Mesenchymal stem cell (in vitro differentiated cells and primary cell): Measurements from ENCODE around the gene TEX38. TPM values are rescaled to one million over a fixed set of nuclear protein-coding genes. Genes with fewer than 3 reads are reported as not detected.

Source experiments
- DNase-seq: peaks from one replicate; pipeline ENCODE4 v3.0.0-alpha.2; 2013
- H2AFZ ChIP-seq: one replicate; pipeline ENCODE4 v1.6.1; 2013; ENCODE audit warnings: low read depth, mild to moderate bottlenecking, control low read depth, inconsistent platforms, low read length, moderate library complexity
- H2AK5ac ChIP-seq: 2 replicates; pipeline ENCODE4 v1.6.1; 2013; ENCODE audit warnings: low read length, moderate library complexity, mild to moderate bottlenecking, inconsistent platforms; ENCODE audit not compliant: severe bottlenecking
- H2BK120ac ChIP-seq: one replicate; pipeline ENCODE4 v1.6.1; 2013; ENCODE audit warnings: low read depth, mild to moderate bottlenecking, inconsistent platforms, low read length, moderate library complexity
- H2BK12ac ChIP-seq, 2 experiments: one replicate each; pipeline ENCODE4 v1.6.1; 2013; ENCODE audit warnings: inconsistent platforms in 2 of 2, low read length in 2 of 2, mild to moderate bottlenecking in 2 of 2, moderate library complexity in 2 of 2, control low read depth in 1 of 2
- H2BK15ac ChIP-seq: one replicate; pipeline ENCODE4 v1.6.1; 2013; ENCODE audit warnings: mild to moderate bottlenecking, low read depth, inconsistent platforms; ENCODE audit not compliant: poor library complexity, severe bottlenecking
- H2BK5ac ChIP-seq: 2 replicates; pipeline ENCODE4 v1.6.1; 2013; ENCODE audit warnings: low read depth, mild to moderate bottlenecking, low read length, control low read depth, inconsistent platforms; ENCODE audit not compliant: poor library complexity, severe bottlenecking
- H3K14ac ChIP-seq, 2 experiments: one replicate each; pipeline ENCODE4 v1.6.1; 2013; ENCODE audit warnings: inconsistent platforms in 2 of 2, low read length in 2 of 2, control low read depth in 1 of 2, mild to moderate bottlenecking in 1 of 2, moderate library complexity in 1 of 2
- H3K18ac ChIP-seq, 2 experiments: one replicate each; pipeline ENCODE4 v1.6.1; 2013; ENCODE audit warnings: inconsistent platforms in 2 of 2, low read length in 2 of 2, control low read depth in 1 of 2, low read depth in 1 of 2, mild to moderate bottlenecking in 1 of 2
- H3K23ac ChIP-seq, 2 experiments: one replicate each; pipeline ENCODE4 v1.6.1; 2013; ENCODE audit warnings: inconsistent platforms in 2 of 2, low read length in 2 of 2, mild to moderate bottlenecking in 2 of 2, moderate library complexity in 2 of 2, control low read depth in 1 of 2
- H3K27ac ChIP-seq: 2 replicates; pipeline ENCODE4 v1.5.1; 2013; ENCODE audit warnings: mild to moderate bottlenecking, moderate library complexity, low read length, control low read depth, inconsistent platforms; ENCODE audit not compliant: poor library complexity, severe bottlenecking
- H3K27me3 ChIP-seq, 2 experiments: 2 replicates each; pipeline versions ENCODE4 v1.6.1 to v1.7.0; 2013; ENCODE audit warnings: low read length in 2 of 2, mild to moderate bottlenecking in 2 of 2, moderate library complexity in 2 of 2, control low read depth in 1 of 2, inconsistent platforms in 1 of 2; ENCODE audit not compliant: control insufficient read depth in 1 of 2, insufficient read depth in 1 of 2
- H3K36me3 ChIP-seq, 2 experiments: 2 replicates each; pipeline versions ENCODE4 v1.6.1 to v1.7.0; 2013; ENCODE audit warnings: low read length in 2 of 2, control low read depth in 1 of 2, inconsistent platforms in 1 of 2, low read depth in 1 of 2, mild to moderate bottlenecking in 1 of 2; ENCODE audit not compliant: insufficient read depth in 2 of 2, control insufficient read depth in 1 of 2
- H3K4ac ChIP-seq, 2 experiments: one replicate each; pipeline ENCODE4 v1.6.1; 2013; ENCODE audit warnings: inconsistent platforms in 2 of 2, low read length in 2 of 2, mild to moderate bottlenecking in 2 of 2, moderate library complexity in 2 of 2, control low read depth in 1 of 2, low read depth in 1 of 2
- H3K4me1 ChIP-seq: 2 replicates; pipeline ENCODE4 v1.6.1; 2013; ENCODE audit warnings: low read depth, low read length, control low read depth; ENCODE audit not compliant: control insufficient read depth, insufficient read depth
- H3K4me2 ChIP-seq: 2 replicates; pipeline ENCODE4 v1.6.1; 2013; ENCODE audit warnings: low read length, mild to moderate bottlenecking, inconsistent platforms; ENCODE audit not compliant: poor library complexity, severe bottlenecking
- H3K4me3 ChIP-seq, 2 experiments: 2 replicates each; pipeline versions ENCODE4 v1.5.1 to v1.7.0; 2013; ENCODE audit warnings: low read length in 2 of 2, mild to moderate bottlenecking in 2 of 2, control low read depth in 1 of 2, low read depth in 1 of 2; ENCODE audit not compliant: insufficient read depth in 1 of 2
- H3K79me1 ChIP-seq: replicated peaks from 2 replicates; pipeline ENCODE4 v1.6.1; 2013; ENCODE audit warnings: mild to moderate bottlenecking, control low read depth, low read length, inconsistent platforms; ENCODE audit not compliant: poor library complexity, severe bottlenecking
- H3K9ac ChIP-seq: 2 replicates; pipeline ENCODE4 v1.7.0; 2013; ENCODE audit warnings: mild to moderate bottlenecking, low read length, moderate library complexity
- H3K9me3 ChIP-seq: 2 replicates; pipeline ENCODE4 v1.7.0; 2013; ENCODE audit warnings: mild to moderate bottlenecking, low read length; ENCODE audit not compliant: control insufficient read depth
- H4K8ac ChIP-seq: one replicate; pipeline ENCODE4 v1.6.1; 2013; ENCODE audit warnings: inconsistent platforms, mild to moderate bottlenecking, low read length, moderate library complexity
- H4K91ac ChIP-seq: one replicate; pipeline ENCODE4 v1.6.1; 2013; ENCODE audit warnings: mild to moderate bottlenecking, low read length, inconsistent platforms
- WGBS: methylation state at CpG from one replicate; pipeline ENCODE4 v1.1.7; 2013; ENCODE audit warnings: mixed read lengths; 5-methylcytosine and 5-hydroxymethylcytosine counted together
- polyA plus RNA-seq, 2 experiments: library from polyadenylated mRNA; stranded (reverse); fragments of 200-250 nt; gene quantifications; one replicate each; pipeline ENCODE4 v1.2.3, GENCODE V29; 2013

TEX38 gene
- polyA plus RNA-seq (2013, experiment 1 of 2) = not detected
- not detected for polyA plus RNA-seq (2013, experiment 2 of 2)

DNA sequence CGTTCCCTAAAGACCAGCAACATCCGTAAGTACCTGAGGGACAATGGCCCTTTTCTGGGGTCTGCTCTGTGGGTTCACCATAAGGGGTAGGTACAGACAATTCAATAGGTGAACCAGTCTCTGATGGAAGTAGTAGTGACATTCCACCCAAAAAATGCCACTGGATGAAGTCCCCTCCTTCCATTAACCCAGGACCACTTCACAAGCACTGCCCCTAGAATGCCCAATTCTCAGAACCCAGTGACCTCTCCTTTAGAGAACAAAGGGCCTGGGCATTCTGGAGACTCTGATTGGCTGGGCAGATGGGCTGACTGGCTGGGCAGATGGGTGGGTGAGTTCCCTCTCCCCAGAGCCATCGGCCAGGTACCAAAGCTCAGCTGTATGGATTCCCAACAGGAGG lies at the start of gene TEX38:
TEX38 (plus strand) TSS at position 301 of the 400 bp plus-strand sequence; CDS start at position 382, 81 bp downstream.
- H2BK5ac ChIP-seq = no peak within 1 kb of the TSS
- no peak within 1 kb of the TSS for H3K4ac ChIP-seq
- H3K23ac ChIP-seq = peak within 1 kb of the TSS in 1 of 2 experiments; percentile 77
- H3K27me3 ChIP-seq = no peaks in the 10 kb centered on the region
- H3K9ac ChIP-seq = no peak within 1 kb of the TSS
- no peak within 1 kb of the TSS for H3K14ac ChIP-seq
- no peak within 1 kb of the TSS for H3K4me2 ChIP-seq
- DNase-seq = no peak
- peaks cover 12 to 29% of the 10 kb centered on the region in 2 experiments for H3K36me3 ChIP-seq
- H2AK5ac ChIP-seq = no peak within 1 kb of the TSS
- 90% methylated on average over 3 of the region's 3 CpGs for WGBS
- H3K4me1 ChIP-seq = peaks cover 9% of the 10 kb centered on the region
- no peaks in the 10 kb centered on the region for H3K9me3 ChIP-seq
- H2AFZ ChIP-seq = no peak within 1 kb of the TSS
- H3K79me1 ChIP-seq = peaks cover 7% of the 10 kb centered on the region
- no peak within 1 kb of the TSS for H3K27ac ChIP-seq
- H2BK15ac ChIP-seq = no peak within 1 kb of the TSS
- H3K4me3 ChIP-seq = no peak within 1 kb of the TSS
- H4K91ac ChIP-seq = no peak within 1 kb of the TSS
- no peak within 1 kb of the TSS for H4K8ac ChIP-seq
- H2BK12ac ChIP-seq = no peak within 1 kb of the TSS
- no peak within 1 kb of the TSS for H3K18ac ChIP-seq
- no peak within 1 kb of the TSS for H2BK120ac ChIP-seq

DNA sequence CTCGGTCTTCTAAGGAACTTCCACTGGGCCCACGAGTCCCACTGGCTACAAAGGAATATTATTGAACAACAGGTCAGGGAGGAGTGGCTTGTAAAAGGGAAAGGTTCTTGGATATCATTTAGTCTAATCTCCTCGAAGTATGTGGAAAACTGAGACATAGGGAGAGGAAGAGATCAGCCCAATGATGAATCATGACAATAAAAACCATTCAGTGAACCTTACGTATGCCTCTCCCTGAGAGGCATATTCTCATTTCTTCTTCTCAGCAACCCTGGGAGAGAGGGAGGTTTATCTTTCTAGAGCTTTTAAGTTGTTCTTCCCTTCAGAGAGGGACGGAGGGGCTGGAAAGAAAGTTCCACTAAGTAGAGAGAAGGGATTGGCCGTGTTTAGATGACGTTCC lies 49.7 kb upstream of the TEX38 start:
- no peak overlapping the region for H3K18ac ChIP-seq
- no peak for DNase-seq
- WGBS = 78% methylated on average over 6 of the region's 7 CpGs

DNA sequence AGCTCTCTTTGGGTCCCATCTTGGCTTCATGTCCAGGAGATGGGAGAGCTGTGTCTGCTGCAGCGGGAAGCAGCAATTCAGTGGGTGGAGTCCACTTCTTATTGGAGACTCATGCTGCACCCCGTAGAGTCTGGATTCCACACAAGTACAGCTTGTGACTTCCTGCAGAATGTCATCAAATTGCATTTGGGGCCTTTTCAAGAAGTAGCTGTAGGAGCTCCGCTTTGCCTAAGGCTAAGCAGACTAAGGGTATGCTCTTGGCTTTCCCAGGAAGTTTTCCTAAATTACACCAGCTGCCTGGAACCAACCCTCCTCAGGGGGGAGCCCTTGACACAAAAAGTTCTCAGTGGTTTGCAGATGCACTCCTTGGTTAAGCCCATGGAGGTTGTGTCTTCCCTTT lies 49.3 kb upstream of the TEX38 start:
- no peak overlapping the region for H3K4ac ChIP-seq
- 68% methylated on average over 3 of the region's 3 CpGs for WGBS

More for the DNA sequence above, 49.7 kb upstream of the TEX38 start:
- H2AK5ac ChIP-seq = no peak overlapping the region
- no peaks in the 10 kb centered on the region for H3K36me3 ChIP-seq
- peaks cover 4 to 13% of the 10 kb centered on the region in 2 experiments for H3K27me3 ChIP-seq
- H2AFZ ChIP-seq = no peak overlapping the region
- H3K23ac ChIP-seq = no peak overlapping the region
- no peaks in the 10 kb centered on the region for H3K79me1 ChIP-seq
- peak overlapping the region; percentile 42 for H3K9ac ChIP-seq
- no peak overlapping the region for H2BK15ac ChIP-seq
- no peak overlapping the region for H4K91ac ChIP-seq
- H2BK120ac ChIP-seq = no peak overlapping the region
- no peak overlapping the region for H3K4ac ChIP-seq
- H3K4me3 ChIP-seq = peak overlapping the region in 1 of 2 experiments; percentile 34
- no peak overlapping the region for H2BK12ac ChIP-seq
- no peak overlapping the region for H4K8ac ChIP-seq
- H3K4me1 ChIP-seq = peaks cover 7% of the 10 kb centered on the region
- H3K9me3 ChIP-seq = no peaks in the 10 kb centered on the region
- H3K14ac ChIP-seq = no peak overlapping the region
- peak overlapping the region; percentile 13 for H3K4me2 ChIP-seq
- H3K27ac ChIP-seq = no peak overlapping the region
- no peak overlapping the region for H2BK5ac ChIP-seq

DNA sequence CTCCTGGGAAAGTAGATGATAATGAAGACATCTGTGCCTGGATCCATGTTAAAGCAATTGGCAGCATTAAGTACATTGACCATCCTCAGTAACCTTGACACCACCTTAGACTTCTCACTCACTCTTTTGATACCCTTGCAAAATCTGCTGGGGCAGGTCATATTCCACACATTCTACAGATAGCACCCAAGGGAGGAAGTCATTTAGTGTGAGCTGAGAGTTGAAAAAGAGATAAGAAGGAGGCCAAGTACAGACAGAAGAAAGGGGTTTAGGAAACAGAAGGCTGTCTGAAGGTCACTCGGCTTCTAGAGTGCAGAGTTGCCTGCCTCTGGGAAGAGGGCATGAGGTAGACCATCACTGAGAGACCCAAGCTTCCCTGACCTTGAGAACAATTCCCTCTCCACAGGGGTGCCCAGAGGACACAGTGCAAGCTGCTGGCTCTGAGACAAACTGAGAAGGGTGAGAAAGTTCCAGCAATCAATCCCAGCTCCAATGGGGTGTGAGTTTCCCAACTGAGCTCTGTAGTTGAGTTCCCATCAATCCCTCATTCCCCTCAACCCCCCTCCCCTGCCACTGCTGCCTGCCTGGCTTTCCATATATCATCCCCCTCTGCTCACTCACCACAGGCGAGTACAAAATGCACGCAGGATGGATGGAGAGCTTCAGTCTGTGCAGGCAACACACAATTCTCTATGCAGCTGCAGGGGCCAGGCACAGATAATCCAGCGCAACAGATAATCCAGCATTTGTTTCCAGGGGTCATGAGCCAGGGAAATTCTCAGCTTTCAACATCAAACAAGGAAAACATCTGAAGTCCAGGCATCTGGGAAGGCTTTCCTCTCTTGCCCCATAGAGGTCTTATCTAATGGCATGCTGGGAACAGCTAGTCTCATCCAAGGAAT lies 47.7 kb upstream of the TEX38 start:
- no peak overlapping the region for H3K27ac ChIP-seq
- peak overlapping the region in 1 of 2 experiments; percentile 53 for H3K14ac ChIP-seq
- H3K23ac ChIP-seq = no peak overlapping the region
- no peak overlapping the region for H2BK12ac ChIP-seq
- H3K9ac ChIP-seq = no peak overlapping the region
- H2BK5ac ChIP-seq = no peak overlapping the region
- WGBS = 66% methylated on average over 4 of the region's 4 CpGs
- no peak overlapping the region for H2BK15ac ChIP-seq
- H3K4me2 ChIP-seq = no peak overlapping the region
- H2AFZ ChIP-seq = no peak overlapping the region
- no peak overlapping the region for H3K18ac ChIP-seq
- peak; percentile 33 for DNase-seq
- H3K9me3 ChIP-seq = no peaks in the 10 kb centered on the region
- H3K4me1 ChIP-seq = peaks cover 5% of the 10 kb centered on the region
- H3K27me3 ChIP-seq = peaks cover 4 to 10% of the 10 kb centered on the region in 2 experiments
- H4K91ac ChIP-seq = no peak overlapping the region
- H3K36me3 ChIP-seq = no peaks in the 10 kb centered on the region
- H2AK5ac ChIP-seq = no peak overlapping the region
- no peak overlapping the region for H4K8ac ChIP-seq
- no peak overlapping the region for H3K4ac ChIP-seq
- no peak overlapping the region for H3K4me3 ChIP-seq
- H3K79me1 ChIP-seq = no peaks in the 10 kb centered on the region
- no peak overlapping the region for H2BK120ac ChIP-seq

More for the DNA sequence above, 49.3 kb upstream of the TEX38 start:
- Histone ChIP-seq H3K4me2 (peak overlapping the region; percentile 13), H4K91ac (no peak overlapping the region), H2BK12ac (no peak overlapping the region), H3K4me3 (peak overlapping the region in 1 of 2 experiments; percentile 34), H4K8ac (no peak overlapping the region), H3K9ac (peak overlapping the region; percentile 42), H2BK5ac (no peak overlapping the region), H3K27ac (no peak overlapping the region), H2AK5ac (no peak overlapping the region), H3K27me3 (peaks cover 4 to 13% of the 10 kb centered on the region in 2 experiments), H3K14ac (no peak overlapping the region), H3K9me3 (no peaks in the 10 kb centered on the region), H3K23ac (no peak overlapping the region), H3K4me1 (peaks cover 5% of the 10 kb centered on the region), H2BK120ac (no peak overlapping the region), H3K79me1 (no peaks in the 10 kb centered on the region), H2AFZ (no peak overlapping the region), H2BK15ac (no peak overlapping the region), H3K18ac (no peak overlapping the region), H3K36me3 (no peaks in the 10 kb centered on the region)
- peak; percentile 44 for DNase-seq
